ENCODE data around the gene HNF1A.

The HNF1A gene

GRCh38 chr12:121025442-121026226 is 47.3 kb downstream of the HNF1A start:
- peak overlapping the region; percentile 53 for H3K27ac ChIP-seq

DNA sequence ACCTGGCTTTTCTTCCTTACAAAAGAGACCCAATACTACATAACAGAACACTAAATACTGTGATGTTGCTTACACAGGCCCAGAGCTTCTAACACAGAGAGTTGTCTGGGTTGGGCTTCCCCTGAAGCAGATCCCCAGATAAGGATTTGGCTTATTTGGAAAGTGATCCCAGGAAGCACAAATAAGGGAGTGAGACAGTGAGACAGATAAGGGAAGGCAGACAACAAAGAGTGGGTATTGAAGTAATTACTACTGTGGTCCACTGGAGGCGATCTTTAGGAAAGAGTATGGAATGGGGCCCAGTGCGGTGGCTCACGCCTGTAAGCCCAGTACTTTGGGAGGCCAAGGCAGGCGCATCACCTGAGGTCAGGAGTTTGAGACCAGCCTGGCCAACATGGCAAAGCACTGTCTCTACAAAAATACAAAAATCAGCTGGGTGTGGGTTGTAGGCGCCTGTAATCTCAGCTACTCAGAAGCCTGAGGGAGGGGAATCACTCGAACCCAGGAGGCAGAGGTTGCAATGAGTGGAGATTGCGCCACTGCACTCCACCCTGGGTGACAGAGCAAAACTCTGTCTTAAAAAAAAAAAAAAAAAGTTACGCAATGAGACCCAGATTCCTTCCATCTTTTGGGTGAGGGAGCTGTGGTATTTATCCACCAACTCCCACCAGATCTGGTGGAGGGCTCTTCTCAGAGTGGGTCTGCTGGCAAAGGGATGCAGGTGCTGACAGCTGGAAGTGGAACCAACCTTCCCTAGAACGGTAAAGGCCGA is 48.1 kb downstream of the HNF1A start:
- peak; percentile 62 for TF ChIP-seq CTCF (conservative IDR thresholded peaks at IDR 0.05)
- H3K27ac ChIP-seq = peak overlapping the region; percentile 53

More at GRCh38 chr12:121025442-121026226, 47.3 kb downstream of the HNF1A start:
- TF ChIP-seq CTCF (conservative IDR thresholded peaks at IDR 0.05) = no peak

GRCh38 chr12:121030576-121031212 is 52.4 kb downstream of the HNF1A start:
- no peak overlapping the region for H3K27ac ChIP-seq
- TF ChIP-seq CTCF (conservative IDR thresholded peaks at IDR 0.05) = no peak

DNA sequence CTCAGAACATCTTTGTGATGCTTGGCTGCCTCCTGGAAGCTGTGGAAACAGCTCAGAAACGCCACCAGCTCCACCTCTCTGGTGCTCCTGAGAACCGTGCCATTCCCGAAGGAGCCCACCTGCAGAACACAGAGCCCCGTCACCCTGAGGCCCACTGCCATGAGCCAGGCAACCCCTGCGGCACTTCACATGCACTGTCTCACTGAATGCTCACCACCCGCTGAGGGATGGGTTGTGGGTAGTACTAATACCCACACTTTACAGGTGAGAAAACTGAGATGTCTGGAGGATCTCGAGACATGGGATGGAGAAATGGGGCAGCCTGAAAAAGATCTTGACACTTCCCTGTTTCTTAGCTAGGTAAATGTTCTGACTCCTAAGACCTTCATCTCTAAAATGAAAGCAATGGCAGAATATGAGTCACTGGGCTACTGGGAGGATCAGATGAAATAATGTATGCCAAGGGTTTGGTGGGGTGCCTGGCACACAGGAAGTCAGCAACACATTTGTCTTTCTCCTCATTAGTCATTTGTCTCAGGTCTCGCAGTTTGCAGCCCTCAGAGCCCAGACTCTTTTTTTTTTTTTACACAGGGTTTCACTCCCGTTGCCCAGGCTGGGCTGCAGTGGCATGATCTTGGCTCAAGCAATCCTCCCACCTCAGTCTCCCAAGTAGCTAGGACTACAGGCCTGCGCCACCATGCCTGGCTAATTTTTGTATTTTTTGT is 55.4 kb downstream of the HNF1A start:
- H3K27ac ChIP-seq = no peak overlapping the region
- no peak for TF ChIP-seq CTCF (conservative IDR thresholded peaks at IDR 0.05)

DNA sequence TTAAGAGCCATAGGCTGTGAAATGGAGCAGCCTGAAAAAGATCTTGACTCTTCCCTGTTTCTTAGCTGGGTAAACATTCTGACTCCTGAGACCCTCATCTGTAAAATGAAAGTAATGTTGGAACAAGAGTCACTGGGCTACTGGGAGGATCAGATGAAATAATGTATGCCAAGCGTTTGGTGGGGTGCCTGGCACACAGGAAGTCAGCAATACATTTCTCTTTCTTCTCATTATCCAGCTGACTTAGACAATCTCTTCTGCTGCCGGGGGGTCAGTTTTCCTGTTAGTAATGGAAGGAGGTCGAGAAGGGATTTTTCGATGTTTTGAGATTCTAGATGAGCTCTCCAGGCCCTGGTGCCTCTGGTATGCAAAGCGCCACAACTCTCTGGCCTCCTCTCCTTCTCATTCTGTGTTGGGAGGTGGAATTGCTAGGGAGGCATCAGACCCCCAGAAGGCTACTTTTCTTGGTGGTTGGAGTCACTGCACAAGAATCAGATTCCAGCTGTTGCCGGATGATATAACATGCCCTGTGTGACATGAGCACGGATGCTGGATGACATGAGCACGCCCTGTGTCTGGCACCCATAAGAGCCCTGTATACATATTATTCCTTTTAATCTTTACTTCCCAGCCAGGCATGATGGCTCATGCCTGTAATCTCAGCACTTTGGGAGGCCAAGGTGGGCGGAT is 56.4 kb downstream of the HNF1A start:
- TF ChIP-seq CTCF (conservative IDR thresholded peaks at IDR 0.05) = no peak
- H3K27ac ChIP-seq = no peak overlapping the region

DNA sequence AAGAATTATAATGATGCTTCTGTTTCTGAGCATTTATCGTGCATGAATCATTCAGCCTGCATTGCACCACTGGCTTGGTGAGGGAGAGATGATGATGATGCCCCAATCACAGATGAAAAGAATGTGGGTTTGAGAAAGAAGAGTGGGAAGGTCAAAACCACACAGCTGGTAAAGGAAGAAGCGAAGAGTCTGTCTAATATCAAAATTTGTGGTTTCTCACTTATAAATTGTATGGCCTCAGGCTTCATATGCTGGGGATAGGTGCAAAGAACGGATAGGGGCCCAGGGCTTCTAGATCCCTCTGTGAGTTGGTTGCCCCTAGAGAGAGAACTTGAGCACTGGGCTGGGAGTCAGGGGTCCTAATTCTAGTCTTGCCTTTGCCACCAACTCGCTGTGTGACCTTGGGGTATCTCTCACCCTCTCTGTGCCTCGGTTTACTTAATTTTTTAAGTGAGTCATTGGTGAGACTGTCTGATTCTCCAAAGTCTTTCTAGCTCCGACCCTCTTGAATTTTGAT is 58.5 kb downstream of the HNF1A start:
- H3K27ac ChIP-seq = no peak overlapping the region
- TF ChIP-seq CTCF (conservative IDR thresholded peaks at IDR 0.05) = no peak

All from VCaP (cell line).